Superior temporal gyrus (tissue), 1 donor: ENCODE data around the gene PPY.
"Not testable (repeated sequence)": the region's sequence is repeated elsewhere in the genome, so short reads cannot be mapped to it uniquely, and the experiment has no call there.

Experiments
- DNase-seq: peaks from one replicate; pipeline ENCODE4 v3.0.0-alpha.2; 2016; ENCODE audit errors: extremely low spot score

Gene PPY

GRCh38 chr17:43966276-43966675 is 24.0 kb upstream of the PPY start:
- no peak for DNase-seq

GRCh38 chr17:43962479-43962878 is 20.2 kb upstream of the PPY start:
- no peak for DNase-seq

GRCh38 chr17:43961954-43962353 is 19.7 kb upstream of the PPY start:
- no peak for DNase-seq

- not testable (repeated sequence) for DNase-seq
Measured at GRCh38 chr17:43961292-43961691, 19.0 kb upstream of the PPY start.

- no peak for DNase-seq
Measured at GRCh38 chr17:43958748-43959352, 16.6 kb upstream of the PPY start.

- DNase-seq: no peak
Measured at GRCh38 chr17:43956222-43956621, 13.9 kb upstream of the PPY start.

GRCh38 chr17:43953746-43954145 is 11.5 kb upstream of the PPY start, which contains the start of gene PYY:
Gene PYY, minus strand, starts transcription at chr17:43953940. Its CDS starts 457 bp downstream, at chr17:43953483.
- no peak for DNase-seq

- no peak for DNase-seq
Measured at GRCh38 chr17:43952724-43953666, 10.7 kb upstream of the PPY start.

GRCh38 chr17:43952351-43952723 is 10.1 kb upstream of the PPY start:
- DNase-seq: no peak

- no peak for DNase-seq
Measured at GRCh38 chr17:43951750-43952149, 9.5 kb upstream of the PPY start.

GRCh38 chr17:43950554-43950953 is 8.3 kb upstream of the PPY start:
- DNase-seq: no peak

GRCh38 chr17:43949781-43950180 is 7.5 kb upstream of the PPY start:
- no peak for DNase-seq

GRCh38 chr17:43946781-43947180 is 4.5 kb upstream of the PPY start:
- no peak for DNase-seq

- DNase-seq: no peak
Measured at GRCh38 chr17:43945074-43945829, 3.0 kb upstream of the PPY start.

GRCh38 chr17:43940630-43941029 is 1.6 kb downstream of the PPY start:
- DNase-seq: no peak

GRCh38 chr17:43939886-43940285 is 2.4 kb downstream of the PPY start:
- DNase-seq: no peak

GRCh38 chr17:43939452-43939851 is 2.8 kb downstream of the PPY start:
- DNase-seq: not testable (repeated sequence)

- DNase-seq: no peak
Measured at GRCh38 chr17:43938838-43939182, 3.5 kb downstream of the PPY start.

- DNase-seq: no peak
Measured at GRCh38 chr17:43936434-43936833, 5.8 kb downstream of the PPY start.

GRCh38 chr17:43935926-43936261 is 6.4 kb downstream of the PPY start:
- no peak for DNase-seq

- DNase-seq: no peak
Measured at GRCh38 chr17:43935204-43935925, 6.9 kb downstream of the PPY start.

- no peak for DNase-seq
Measured at GRCh38 chr17:43932923-43933322, 9.4 kb downstream of the PPY start.
